MM.1S (cell line): ENCODE data around the gene UBE3B.

ENCODE experiments used
- EZH2 ChIP-seq: fragments of 300-600 bp; sonication (generic); optimal IDR thresholded peaks from 2 replicates; pipeline ENCODE3; 2017; ENCODE audit warnings: low read depth, mild to moderate bottlenecking, antibody characterized with exemption, low read length, mixed read lengths
- EZH2phosphoT487 ChIP-seq: fragments of 300-600 bp; sonication (generic); IDR thresholded peaks from 2 replicates; pipeline ENCODE4 v1.6.1; 2018; ENCODE audit warnings: antibody characterized with exemption, low read length
- TF ChIP-seq, protein P1 (sequence below): fragments of 300-600 bp; sonication (generic); IDR thresholded peaks from 2 replicates; pipeline ENCODE4 v1.5.1; 2016; ENCODE audit warnings: antibody characterized with exemption, low read length, mixed read lengths

- TF ChIP-seq, protein P1, sequence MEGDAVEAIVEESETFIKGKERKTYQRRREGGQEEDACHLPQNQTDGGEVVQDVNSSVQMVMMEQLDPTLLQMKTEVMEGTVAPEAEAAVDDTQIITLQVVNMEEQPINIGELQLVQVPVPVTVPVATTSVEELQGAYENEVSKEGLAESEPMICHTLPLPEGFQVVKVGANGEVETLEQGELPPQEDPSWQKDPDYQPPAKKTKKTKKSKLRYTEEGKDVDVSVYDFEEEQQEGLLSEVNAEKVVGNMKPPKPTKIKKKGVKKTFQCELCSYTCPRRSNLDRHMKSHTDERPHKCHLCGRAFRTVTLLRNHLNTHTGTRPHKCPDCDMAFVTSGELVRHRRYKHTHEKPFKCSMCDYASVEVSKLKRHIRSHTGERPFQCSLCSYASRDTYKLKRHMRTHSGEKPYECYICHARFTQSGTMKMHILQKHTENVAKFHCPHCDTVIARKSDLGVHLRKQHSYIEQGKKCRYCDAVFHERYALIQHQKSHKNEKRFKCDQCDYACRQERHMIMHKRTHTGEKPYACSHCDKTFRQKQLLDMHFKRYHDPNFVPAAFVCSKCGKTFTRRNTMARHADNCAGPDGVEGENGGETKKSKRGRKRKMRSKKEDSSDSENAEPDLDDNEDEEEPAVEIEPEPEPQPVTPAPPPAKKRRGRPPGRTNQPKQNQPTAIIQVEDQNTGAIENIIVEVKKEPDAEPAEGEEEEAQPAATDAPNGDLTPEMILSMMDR: no peak
- TF ChIP-seq EZH2 (no peak), EZH2phosphoT487 (no peak)
These were observed 60.9 kb downstream of the UBE3B start for GRCh38 chr12:109538191-109538863.
